Measurements from ENCODE around the gene DCHS2.

The DCHS2 gene

DNA sequence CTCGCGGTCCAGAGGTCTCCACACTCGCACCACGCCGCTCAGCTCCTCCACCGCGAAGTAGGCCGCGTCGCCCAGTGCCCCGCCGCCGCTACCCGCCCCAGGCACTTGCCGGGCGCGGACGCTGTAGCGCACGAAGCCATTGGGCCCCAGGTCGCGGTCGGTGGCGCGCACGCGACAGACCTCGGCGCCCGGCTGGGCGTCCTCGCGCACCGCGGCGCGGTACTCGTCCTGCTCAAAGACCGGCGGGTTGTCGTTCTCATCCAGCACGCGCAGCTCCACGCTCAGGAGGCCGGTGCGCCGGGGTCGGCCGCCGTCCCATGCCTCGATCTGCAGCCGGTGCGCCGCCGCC, 1.4 kb downstream of the DCHS2 start:
- no peak for DNase-seq

DNA sequence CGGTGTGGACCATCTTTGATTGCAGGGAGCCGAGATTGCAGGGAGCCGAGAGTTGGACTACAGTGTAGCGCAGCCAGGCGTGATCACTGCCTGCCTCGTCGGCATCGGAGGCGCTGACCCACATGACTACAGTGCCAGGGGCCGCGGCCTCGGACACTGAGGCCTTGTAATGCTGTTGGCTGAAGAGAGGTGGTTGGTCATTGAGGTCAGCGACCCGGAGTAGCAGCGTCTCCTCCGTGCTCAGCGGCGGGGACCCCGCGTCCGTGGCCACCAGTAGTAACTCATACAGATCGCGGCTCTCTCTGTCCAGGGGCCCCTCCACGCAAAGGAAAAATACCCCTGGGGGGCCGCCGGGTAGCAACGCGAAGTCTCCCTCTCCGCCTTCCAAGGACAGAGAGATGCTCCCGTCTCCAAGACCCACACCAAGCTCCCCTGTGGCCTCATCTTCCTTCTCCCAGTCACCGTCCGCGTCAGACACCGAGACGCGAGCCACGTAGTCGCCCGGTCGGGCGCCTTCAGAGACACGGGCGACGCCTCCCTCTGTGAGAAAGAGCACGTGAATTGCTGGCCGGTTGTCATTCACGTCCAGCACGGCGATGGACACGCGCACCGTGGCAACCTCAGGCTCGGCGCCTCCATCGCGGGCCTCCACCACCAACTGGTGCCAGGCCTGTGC, 1.9 kb downstream of the DCHS2 start:
- no peak for DNase-seq

DNA sequence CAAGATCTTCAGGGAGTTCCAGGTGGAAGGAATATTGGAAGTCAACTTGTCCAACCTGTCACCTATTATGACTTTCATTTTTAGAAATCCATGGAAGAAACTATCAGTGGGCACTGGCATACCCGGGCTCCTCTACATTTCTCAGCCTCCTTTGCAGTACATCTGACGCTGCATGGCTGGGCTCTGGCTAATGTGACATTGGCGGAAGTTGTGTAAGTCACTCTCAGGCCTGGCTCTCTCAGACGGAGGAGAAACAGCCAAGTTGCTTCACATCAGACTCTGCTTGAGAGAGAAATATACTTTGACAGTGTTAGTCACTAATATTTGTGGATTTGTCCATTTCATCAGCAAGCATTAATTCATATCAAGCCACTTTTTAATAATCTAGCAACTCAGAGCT, 4.5 kb downstream of the DCHS2 start:
- DNase-seq = no peak

DNA sequence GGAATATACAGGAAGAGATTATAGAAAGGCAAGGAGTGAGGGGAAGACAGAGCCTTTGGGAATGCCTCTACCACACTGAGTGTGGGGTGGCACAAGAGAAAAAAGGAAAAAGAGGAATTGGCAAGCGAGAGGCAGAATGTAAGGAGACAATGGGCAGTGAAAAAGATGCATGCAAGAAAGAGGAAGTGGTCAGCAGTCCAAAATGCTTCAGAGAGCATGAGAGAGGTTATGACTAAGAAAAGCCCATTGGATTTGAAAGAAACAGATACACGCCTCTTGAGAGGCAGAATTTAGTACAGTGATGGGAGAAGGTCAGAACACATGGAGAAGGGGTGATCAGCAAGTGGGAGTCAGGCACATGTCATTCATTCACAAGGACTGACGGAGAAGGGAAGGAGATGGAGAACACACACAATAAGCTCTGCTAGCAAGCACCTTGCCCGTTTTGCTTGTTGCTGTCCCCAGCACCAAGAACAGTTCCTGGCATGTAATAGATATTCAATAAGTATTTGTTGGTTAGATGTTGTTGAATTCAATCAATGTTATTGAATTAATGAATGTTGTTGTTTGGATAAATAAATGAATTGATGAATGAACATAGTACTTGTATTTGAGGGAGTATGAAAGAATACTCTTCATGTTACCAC, 6.3 kb downstream of the DCHS2 start:
- DNase-seq = no peak

DNA sequence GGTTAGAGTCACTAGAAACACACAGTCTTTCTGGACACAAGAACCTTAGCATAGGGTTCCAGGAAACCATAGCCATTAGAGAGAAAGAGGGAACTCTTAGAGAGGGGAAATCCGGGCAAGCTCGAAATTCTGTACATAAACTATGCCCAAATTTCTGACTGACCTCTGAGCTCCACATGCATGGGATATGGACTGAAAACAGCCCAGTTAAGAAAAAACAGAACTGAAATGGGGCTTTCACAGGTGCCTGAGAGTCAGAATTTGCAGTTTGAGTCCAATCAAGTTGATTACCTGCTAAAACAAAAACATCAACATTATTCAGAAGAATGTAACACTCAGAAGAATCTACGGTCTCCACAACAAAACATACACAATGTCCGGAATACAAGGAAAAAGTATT, 13.1 kb downstream of the DCHS2 start:
- DNase-seq = no peak

DNA sequence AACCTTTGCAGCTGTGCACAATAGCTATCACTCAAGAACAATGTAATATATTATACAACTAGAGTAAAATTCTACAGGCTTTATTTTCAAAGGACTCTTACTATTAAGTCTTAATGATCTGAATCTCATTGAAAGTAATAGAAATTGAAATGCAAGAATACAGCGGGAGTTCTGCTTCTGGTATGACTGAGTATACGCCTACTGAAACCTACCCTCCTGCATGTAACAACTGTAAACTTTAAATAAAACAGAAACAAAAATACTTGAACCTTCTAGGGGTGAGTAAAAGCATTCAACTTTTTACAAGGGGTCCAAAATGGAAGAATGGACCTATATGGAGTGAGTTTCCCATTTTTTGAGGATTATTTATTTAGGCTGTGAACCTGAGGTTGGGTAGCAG, 13.5 kb downstream of the DCHS2 start:
- DNase-seq = no peak

DNA sequence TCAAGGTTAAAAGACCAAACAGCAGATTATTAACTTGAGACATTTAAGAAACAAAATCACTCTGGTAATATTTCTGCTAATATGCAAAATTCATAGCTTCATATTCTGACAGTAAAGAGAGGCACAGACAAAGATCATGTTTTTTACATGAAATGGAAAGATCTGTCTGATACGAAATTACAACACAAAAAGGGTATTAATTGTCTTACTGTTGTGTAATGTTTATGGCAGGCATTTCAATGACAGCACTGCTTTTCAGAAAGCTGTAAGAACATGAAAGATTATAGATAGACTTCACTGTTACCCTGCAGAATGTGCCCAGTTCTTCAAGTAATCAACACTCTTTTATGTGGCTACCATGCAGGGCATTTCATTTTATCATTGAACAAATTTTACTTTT, 15.4 kb downstream of the DCHS2 start:
- DNase-seq = no peak

DNA sequence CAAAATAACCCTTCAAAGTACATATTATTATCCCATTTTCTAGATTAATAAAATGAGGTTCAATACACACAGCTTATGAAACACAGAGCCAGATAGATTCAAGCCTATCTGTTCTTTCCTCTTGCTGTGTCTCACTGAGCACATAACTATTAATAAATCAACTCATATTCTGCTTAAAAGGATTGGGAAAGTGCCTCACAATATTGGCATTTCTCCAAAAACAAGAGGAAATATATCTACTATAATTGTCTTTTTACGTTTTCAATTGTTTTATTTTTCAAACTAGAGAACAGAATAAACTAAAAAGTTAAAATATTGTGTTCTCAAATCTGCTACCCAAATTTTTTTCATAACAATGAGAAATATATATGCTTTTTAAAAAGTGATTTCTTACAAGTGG, 15.8 kb downstream of the DCHS2 start:
- no peak for DNase-seq

DNA sequence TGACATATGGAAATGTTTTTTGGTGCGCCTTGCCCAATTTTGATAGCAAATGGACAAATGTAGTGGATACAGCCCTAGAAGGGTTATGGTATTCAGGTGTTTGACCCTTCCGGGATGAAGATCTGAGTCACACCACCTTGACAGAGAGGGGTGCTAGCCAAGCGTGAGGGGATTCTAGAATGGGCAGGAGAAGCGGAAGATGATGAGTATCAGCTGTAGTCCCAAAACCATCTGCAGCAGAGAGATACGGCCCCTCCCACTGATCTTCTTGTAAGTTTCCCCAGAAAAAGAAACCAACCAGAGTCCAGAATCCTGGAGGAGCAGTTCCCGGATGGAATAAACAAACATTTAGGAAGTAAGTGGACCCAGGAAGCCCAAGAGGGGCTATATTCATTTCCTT, 18.1 kb downstream of the DCHS2 start:
- DNase-seq = no peak

DNA sequence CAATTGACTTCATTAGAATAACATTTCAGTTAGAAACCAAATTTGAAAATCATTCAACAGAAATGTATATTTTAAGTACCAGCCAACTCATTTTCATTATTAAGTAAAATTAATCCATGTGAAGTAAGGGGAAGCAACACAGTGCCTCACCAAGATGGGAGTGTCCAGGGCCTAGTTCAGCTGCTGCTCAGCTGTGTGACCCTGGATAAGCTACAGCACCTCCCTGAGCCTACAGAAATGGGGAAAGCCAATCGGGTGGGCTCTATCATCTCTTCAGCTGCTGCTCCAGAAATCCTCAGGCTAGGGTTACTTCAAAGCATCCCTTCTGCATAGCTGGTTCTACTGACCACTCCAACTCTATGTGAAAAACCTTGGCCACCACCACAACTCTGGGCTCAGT, 18.7 kb downstream of the DCHS2 start:
- DNase-seq = no peak

DNA sequence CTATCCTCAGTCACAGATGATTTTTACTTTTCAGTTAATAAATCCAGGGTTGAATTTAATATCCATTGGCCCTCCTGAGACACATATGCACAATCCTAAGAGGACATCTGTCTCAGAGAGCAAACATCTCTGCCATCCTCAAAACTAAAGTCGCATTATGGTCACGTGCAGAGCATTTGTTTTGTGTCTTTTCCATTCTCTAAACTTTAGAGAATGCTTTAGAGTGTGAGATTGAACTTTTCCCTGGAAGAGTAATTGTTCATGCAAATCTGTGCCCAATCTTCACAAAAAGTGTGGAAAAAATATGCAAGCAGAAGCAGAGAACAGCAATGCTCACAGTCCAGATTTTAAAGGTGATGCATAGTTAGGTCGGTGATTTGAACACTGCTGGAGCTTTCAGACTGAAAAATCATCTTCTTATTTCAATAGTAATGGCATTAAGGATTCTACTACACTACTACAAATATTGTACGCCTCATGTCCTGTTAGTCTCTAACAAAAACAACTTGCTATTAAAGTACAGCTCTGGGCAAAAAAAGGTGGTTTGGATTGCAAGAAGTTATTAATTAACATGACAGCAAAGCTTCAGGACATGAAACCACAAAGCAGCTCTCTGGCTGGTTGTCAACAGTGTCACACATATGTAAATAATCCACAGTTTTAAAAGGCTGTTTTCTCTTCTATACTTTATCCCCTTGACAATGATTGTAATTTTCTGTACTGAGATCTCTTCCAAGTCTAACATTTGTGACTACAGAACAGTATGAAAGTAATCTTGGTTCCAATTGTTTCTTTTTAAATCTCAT, 19.9 kb downstream of the DCHS2 start:
- no peak for DNase-seq

DNA sequence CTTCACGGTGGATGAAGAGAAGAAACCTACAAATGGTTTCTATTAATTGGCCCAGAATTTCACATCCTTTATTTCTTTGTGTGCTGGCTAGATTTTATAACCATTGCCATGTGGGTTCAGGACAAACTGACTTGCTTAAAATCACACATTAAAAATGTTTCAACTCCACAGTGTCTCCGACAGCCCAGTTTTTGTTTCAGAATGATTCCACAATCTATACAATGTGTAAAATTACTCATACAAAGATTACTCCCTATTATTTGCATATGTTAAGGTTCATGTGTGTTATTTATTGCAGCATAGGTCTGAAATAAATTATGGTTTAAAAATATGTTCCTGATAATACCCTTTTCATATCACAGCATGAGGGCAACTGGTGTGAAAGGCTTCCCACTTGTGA, 20.6 kb downstream of the DCHS2 start:
- no peak for DNase-seq

DNA sequence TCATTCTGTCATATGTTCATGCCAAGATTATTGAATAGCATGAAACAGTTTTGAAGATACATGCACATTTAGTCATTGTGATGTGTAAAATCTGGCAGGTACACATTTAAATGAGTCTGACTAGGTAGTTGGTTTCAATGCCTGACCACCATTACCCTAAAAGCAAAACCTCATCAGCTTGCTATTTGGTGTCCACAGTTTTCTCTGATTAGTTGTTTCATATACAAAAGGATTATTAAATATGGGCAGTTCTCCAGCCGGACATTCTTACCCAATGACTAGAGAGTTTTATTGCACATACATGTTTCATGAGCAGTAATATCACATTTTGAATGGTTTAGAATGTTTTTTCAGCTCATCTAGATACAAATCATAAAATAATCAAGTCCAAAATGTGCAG, 23.7 kb downstream of the DCHS2 start:
- DNase-seq = no peak

DNA sequence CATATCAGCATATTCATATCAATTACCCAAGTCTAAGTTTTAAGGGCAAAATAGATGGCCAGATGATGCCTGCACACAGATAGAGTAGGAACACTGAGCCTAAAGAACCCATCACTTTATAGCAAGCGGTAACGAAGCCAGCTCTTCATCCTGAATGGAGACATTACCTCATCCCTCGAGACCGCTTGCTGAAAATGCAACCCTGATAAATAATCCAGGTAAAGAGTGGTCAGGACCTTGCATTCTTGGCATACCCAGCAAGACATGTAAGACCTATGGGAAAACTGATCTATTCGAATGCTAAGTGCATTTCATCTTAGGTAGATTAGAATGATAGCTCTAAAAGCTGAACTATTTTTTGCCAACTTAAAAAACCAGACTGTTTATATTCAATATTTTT, 25.3 kb downstream of the DCHS2 start:
- DNase-seq = no peak

DNA sequence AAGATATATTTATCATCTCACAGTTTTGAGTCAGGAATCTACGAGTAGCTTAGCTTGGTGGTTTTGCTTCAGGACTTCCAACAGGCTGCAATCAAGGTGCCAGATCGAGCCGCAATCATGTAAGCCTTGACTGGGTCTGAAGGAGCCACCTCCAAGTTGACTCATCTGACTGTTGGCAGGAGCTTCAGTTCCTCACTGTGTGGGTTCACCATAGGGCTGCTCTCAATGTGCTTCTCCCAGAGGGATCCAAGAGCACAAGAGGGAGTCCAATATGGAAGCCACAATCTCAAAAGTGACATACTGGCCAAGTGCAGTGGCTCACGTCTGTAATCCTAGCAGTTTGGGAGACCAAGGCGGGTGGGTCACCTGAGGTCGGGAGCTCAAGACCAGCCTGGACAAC, 26.5 kb downstream of the DCHS2 start:
- DNase-seq = no peak

DNA sequence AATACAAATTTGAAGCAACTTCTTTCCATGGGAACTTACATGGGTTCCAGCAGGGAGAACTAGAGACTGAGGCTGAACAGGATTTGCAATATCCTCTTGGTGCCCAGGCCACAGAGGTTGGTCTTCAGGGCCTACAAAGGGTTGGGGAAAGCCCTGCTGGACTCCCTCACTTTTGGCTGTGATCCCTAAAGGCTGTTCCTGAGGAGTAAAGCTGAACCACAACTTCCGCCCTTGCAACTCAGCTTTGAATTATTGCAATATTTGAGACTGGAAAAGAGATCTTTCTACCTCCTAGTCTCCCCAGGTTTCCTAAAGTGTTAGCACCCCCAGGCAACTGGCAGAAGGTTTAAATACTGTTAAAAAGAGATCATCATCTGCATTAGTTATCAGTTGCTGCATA, 26.9 kb downstream of the DCHS2 start:
- no peak for DNase-seq

DNA sequence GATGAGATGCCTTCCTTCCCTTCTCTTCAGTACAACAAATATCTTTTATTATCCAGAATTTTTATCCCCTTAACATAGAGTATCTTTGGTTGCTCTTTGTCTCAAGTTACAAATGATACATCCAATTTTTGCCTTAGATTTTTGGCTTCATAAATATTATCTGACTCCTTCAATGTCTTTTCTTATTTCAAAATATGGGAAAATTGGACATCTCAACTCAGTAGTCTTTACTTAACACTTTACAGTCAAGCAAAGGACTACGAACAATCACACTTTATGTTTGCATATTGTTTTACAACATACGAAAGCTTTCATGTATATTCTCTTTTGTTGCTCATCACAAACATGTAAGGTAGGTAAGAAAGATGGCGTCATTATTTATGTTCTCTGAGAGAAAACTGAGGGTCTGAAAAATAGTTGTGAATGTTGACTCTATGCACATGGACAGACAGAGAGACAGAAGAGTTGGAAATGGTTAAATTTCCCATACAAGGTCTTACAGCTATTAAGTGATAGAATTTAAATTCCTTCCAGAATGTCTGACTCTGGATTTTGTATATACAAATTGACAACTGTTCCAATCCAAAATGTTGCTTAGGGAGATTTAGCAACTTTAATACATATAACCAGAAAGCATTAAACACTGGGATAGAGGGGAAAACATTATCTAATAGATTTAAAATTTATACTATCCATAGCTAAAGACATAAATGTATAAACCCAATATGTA, 29.4 kb downstream of the DCHS2 start:
- no peak for DNase-seq

DNA sequence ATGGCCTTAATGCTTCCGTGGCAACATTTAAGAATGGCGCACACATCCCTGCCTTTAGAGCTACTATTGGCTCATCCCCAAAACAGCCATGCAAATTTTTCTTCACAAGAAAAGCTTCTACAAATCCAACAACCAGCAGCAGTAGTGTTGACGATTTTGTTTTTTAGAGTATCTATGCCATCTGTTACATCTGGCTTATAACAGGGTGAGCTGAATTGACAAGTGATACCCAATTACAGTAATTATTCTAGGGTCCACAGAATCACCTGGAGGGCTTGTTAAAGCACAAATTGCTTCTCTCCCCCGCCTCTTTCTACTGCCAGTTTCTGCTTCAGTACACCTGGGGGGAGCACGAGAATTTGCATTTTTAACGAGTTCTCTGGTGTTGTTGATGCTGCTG, 34.1 kb downstream of the DCHS2 start:
- no peak for DNase-seq

DNA sequence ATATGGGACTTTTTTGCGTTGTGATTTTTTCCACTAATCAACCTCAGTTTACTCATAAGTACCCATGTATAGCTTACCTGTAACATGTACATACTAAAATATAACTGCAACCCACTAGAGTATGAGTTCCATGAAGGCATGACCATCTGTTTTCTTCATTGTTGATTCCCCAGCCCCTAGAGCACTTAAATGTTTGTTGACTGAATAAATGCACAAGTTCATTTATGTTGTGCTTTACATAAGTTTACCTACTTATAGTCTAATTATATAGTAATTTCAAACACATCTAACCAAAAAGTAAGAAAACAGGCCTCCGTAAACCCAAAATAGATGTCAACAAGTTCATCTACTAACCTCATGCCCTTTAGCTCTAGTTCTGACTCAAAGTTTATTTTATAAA, 34.7 kb downstream of the DCHS2 start:
- no peak for DNase-seq

DNA sequence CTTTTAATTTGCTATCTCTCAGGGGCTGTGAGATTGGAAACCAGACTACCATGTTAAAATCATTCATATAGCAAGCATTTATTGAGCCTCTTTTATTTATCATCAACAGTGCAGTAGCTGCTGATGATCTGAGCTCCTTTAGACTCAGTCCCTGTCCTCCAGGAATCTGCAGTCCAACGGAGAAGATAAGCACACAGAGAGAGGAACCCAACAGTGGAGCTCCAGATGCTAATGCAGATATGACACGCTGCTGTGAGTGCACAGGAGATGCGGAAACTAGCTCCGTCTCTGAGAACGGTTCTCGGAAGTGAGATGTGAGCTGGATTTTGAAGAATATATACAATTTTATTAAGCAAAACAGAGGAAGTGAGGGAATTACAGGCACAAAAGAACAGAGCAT, 35.4 kb downstream of the DCHS2 start:
- no peak for DNase-seq

DNA sequence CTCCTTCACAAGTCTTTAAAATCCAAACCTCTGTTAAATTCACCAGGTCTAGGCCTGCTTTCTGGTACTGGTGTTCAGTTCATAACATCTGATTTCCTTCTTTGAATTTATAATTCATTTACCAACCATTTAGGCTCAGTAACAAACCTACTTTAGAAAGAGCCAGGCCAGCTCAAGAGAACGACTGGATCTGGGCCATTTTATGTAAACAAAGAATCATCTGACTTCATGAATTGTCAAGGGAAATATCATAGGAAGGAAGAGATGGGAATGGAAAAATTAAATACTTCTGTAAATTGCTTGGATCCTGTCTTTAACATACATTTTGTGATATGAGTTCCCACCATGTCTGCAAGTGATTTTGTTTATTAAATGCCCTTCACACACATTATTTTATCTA, 36.5 kb downstream of the DCHS2 start:
- no peak for DNase-seq

DNA sequence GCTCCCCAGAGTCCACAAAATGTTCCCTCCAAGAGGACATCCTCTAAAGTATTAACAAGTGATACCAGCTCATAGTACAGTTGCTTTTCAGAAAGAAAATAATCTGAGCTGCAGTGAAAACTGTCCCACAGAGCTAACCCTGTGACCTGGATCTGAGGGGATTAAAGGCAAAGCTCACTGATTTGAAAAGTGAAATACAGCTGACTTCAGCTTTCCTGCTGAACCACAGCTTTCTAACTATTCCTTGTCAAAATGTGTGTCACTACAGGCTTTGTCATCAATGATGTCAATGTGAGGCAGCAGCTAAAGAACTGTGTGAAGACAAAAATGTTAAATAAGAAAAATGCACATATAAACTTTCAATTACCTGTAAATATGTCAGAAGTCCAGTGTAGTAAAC, 36.9 kb downstream of the DCHS2 start:
- DNase-seq = no peak

DNA sequence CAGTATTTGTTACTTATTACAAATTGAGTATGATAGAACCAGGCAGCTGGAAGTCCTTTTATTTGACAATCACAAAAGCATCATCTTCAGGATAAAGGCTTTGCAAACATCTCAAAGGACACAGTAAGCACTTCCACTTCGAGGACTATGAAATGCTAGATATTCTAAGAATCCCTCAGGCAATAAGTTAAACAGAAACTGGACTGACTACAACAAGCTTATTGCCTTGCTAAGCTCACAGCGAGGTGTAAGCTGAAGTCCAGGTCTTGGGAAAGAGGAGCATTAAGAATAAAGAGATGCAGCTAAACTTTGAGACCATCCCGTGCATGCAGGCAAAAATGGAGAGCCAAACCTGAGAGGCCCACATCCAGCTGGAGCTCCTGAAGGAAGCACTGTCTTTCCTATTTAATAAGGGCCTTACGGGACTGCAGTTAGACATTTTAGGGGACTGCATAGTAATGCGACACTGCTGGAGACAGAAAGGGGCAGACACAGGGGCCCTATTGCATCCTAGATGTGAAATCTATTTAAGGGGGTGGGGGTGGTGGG, 38.7 kb downstream of the DCHS2 start:
- DNase-seq = no peak

DNA sequence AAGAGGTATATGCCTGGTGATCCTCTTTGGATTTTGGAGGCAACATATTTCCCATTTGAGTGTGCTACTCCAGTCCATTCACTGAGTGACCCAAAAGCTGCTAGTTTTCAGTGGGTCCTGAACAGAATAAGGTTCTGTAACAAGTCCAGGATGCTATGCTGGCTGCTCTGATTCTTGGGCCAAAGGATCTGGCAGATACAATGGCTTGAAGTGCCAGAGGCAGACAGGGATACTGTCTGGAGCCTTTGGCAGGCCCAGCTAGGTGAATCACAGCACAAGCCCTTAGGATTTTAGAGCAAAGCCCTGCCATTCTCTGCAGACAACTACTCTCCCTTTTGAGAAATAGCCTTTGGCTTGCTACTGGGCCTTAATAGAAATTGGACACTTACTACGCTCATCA, 40.6 kb downstream of the DCHS2 start:
- no peak for DNase-seq

All from SIG-M5 (cell line).